ENCODE data around the gene MYO5C.

Gene MYO5C, protein sequence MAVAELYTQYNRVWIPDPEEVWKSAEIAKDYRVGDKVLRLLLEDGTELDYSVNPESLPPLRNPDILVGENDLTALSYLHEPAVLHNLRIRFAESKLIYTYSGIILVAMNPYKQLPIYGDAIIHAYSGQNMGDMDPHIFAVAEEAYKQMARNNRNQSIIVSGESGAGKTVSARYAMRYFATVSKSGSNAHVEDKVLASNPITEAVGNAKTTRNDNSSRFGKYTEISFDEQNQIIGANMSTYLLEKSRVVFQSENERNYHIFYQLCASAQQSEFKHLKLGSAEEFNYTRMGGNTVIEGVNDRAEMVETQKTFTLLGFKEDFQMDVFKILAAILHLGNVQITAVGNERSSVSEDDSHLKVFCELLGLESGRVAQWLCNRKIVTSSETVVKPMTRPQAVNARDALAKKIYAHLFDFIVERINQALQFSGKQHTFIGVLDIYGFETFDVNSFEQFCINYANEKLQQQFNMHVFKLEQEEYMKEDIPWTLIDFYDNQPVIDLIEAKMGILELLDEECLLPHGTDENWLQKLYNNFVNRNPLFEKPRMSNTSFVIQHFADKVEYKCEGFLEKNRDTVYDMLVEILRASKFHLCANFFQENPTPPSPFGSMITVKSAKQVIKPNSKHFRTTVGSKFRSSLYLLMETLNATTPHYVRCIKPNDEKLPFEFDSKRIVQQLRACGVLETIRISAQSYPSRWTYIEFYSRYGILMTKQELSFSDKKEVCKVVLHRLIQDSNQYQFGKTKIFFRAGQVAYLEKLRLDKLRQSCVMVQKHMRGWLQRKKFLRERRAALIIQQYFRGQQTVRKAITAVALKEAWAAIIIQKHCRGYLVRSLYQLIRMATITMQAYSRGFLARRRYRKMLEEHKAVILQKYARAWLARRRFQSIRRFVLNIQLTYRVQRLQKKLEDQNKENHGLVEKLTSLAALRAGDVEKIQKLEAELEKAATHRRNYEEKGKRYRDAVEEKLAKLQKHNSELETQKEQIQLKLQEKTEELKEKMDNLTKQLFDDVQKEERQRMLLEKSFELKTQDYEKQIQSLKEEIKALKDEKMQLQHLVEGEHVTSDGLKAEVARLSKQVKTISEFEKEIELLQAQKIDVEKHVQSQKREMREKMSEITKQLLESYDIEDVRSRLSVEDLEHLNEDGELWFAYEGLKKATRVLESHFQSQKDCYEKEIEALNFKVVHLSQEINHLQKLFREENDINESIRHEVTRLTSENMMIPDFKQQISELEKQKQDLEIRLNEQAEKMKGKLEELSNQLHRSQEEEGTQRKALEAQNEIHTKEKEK (N-terminal part only)

DNA sequence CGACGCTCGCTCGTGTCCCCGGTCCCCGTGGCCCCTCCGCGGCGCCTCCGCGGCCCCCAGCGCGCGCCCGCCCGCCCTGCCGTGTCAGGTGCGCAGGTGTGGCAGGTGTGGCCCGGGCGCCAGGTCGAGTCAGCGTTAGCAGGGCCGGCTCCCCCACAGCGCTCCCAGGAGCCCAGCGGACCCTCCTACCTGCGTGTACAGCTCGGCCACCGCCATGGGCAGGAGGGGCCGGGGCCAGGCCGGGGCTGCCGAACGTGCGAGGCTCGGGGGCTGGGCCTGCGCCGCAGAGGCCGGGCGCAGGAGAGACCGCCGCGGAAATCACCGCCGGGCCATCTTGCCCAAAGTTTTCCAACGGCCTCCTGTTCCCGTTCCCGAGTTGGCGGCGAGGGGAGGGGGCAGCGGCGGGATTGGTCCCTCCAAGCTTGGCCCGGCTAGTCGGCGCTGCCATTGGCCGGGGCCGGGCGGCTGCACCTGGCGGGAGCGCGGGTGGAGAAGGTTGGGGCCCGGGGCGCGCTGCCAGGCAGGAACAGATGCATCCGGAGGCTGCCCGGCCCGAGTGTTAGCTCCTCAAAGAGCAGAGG is at the start of gene MYO5C:
TSS of gene MYO5C (minus strand) at position 384 of the 581 bp plus-strand sequence. CDS start at position 216, 168 bp downstream.
- DNase-seq (ENCODE audit: low read depth): no peak

DNA sequence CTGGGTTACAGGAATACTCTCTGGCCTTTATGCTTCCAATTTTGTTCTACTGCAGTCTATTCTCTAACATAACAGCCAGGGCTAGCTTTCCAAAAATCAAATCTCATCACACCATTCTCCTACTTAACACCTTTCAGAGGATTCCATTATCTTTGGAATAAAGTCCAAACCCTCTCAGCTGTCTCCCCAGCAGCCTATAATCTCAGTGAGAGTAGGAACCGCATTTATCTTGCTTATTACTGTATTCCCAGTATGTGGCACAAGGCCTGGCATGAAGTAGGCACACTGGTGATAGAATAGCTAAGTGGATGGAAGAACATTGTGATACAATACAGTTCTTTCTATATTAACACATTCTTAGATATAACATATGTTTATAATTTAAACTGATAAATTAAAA is 49.0 kb upstream of the MYO5C start:
- no peak for DNase-seq (ENCODE audit: low read depth)

DNA sequence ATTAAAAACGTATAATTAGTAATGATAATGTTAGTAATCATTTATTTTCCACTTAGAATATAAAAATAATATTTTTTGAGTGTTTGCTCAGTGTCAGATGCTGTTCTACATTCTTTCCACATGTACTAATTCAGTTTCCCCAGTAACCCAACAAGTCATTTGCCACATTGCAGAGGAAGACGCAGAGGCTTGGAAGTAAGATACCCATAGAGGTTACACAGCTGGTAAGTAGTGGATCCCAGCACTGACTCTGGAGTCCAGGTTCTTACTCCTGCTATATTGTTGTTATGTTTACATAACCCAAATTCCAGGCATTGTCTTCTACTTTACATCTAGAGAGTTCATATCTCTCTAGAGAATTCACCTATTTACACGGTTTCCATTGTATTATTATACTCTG is 48.2 kb upstream of the MYO5C start:
- DNase-seq (ENCODE audit: low read depth): peak; percentile 28

DNA sequence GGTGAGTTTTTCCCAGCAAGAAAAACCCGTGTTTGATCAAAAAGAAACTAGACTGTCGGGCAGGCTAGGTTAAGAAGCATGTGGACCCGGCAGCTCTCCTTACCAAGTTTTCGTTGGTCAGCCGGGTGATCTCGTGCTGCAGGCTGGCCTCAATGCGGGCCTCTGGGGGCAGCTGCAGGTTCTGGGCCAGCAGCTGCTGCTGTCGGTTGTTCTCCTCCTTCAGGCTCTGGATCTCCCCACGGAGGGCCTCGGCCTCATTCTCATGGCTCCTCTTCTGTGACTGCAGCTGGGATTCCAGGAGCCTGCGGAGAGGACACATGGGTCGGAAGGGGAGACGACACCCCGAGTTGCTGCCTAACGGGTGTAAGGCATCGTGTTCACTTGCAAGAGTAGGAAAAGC is 44.5 kb upstream of the MYO5C start:
- no peak for DNase-seq (ENCODE audit: low read depth)

DNA sequence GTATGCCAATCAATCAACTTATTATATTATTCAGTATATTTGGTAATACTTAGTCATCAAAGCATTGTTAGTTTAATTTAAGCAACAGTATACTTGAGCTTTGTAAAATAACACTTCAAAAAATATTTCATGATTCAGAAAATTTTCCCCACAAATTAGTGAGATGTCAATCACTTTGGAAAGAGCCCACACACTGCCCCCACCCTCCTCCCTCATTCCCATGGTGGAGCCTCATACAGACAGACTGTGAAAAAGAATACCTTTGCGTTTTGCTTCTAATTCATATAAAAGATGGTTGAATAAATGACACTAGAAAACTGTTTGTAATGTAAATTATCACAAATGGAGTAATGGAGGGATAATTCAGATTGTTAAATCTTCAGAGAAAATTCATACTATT is 43.3 kb upstream of the MYO5C start:
- DNase-seq (ENCODE audit: low read depth): no peak

DNA sequence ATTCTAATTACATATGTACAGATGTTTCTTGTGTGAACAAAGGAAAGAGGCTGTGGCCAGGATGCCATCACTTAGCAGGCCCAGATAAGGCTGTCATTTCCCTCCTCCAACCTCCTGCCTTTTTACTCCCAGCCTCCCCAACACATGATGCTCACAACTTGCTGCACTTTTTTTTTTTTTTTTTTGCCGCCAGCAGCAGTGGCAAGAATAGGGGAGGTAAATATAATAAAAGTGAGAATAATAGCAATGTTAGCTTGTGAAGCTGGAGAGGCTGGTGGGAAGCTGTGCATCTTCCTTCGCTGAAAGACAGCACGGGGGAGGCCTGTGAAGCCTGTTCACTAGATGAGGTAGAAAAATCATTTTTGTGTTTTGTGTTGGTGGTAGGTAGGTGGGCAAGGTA is 42.5 kb upstream of the MYO5C start:
- no peak for DNase-seq (ENCODE audit: low read depth)

DNA sequence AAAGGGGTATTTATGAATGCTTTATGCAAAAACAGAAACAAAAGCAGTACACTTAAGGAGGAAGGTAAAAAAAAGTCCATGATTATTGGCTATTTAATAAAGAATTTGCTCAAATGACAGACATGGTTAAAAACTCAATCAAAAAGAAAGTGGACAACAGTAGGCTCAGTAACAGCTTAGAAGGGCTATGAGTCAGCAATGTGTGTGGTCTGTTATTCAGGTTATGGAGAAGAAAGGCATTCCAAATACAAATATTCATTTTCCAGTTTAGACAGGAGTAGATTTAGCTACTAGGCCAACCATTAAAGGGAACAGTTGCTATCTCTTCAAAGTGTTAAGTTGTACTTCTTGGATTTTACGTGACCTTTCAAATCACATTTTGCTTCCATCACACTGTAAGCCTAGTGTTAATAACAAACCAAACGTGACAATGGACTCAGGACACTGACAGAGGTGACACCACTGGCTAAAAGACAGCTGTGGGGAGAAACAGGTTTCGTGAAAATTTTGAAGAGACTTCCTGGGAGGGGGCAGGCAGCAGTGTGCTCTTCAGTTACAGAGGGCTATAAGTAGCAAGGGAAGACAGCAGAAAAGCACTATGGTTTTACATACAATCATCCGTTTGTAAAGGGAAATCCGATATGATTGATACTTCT is 41.7 kb upstream of the MYO5C start:
- peak; percentile 29 for DNase-seq (ENCODE audit: low read depth)

DNA sequence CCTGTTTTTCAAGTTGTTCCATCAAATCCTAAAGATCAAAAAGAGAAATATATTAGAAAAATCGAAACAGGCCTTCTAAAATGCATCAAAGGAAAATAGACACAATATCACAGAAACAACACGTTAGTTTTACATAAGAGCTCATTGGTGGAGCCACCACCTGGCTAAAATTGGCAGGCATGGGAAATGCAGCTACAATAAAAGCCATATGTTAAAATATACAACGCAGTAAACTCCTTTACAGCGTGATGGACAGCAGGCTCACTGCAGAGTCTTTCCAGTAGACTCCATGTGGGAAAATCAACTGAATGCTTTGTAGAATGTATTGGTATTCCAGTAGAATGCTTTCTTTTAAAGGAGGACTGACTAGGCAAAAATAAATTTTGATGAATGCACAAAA is 40.9 kb upstream of the MYO5C start:
- no peak for DNase-seq (ENCODE audit: low read depth)

DNA sequence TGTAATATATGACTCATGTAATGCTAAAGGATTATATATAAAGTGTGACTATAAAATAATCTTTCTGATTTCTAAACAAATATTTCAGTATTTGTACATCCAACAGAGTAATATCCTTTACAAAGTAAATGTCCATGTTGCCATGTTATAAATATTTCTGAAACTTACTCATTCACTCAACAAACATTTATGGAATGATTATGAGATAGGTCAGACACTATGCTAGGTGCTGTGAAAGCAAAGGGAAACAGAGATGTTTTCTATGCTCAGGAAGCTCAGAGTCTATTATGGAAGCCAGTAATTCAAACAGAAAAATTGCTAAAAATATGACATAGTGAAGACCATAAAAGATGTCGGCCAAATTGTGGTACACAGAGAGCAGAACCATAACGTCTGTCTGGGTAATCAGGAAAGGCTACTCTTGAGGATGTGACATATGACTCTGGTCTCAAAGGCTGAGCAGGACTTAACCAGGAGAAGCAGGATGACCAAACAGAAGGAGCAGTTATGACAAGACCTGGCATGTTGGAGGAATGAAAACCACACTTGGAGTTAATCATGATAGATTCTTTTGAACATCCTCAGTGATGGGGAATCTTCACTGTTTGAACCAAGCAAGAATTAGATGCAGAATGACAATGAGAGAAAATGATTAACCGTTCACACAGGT is 39.0 kb upstream of the MYO5C start:
- DNase-seq (ENCODE audit: low read depth): no peak

DNA sequence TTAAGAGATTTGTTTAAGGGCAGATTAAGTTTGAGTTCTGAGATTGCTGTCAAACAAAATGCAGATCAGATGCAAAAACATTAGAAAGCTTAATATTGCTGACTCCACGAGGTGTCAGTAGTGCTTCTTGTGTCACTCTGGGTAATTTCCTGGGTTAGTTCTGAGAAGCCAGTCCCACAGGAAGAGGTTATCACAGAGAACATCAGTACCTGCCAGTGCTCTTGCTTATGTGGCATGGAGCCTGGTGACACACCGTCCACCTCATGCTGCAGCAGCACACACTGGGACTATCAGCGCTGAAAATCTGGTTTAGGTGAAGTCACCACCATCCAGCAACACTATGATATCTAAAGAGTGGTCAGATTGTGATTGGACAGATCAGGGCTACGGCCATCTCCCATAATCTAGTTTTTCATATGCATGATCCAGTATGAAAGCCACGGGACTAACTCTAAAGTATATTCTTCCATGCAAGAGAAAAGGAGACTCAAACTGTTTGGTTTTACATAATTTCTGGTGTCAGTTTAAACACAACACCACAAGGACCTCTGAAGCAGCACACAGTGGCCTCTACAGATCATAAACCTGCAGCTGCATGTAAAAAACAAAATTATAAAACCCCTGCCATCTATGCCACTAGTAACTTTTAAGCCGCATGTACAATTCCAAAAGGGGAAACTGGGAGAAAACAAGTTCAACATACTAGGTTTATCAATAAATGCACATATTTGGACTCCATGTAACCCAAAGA is 36.1 kb upstream of the MYO5C start:
- peak; percentile 28 for DNase-seq (ENCODE audit: low read depth)

DNA sequence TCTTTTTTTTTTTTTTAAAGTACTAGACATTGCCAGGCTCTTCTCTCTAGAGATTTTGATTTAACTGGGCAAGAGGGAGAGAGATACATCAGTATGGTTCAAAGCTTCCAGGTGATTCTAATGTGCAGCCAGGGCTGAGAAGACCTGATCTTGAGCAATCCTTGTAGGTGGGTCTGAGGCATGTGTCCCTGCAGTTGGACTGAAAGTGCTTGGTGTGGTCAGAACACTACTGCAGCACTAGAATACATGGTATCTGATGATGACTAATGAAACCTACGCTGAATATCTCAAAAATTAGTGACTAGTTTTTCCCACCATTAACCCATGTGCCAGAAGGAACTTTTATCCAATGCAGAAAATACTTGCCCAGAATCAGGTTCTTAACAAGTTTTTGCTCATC is 34.4 kb upstream of the MYO5C start:
- DNase-seq (ENCODE audit: low read depth): no peak

DNA sequence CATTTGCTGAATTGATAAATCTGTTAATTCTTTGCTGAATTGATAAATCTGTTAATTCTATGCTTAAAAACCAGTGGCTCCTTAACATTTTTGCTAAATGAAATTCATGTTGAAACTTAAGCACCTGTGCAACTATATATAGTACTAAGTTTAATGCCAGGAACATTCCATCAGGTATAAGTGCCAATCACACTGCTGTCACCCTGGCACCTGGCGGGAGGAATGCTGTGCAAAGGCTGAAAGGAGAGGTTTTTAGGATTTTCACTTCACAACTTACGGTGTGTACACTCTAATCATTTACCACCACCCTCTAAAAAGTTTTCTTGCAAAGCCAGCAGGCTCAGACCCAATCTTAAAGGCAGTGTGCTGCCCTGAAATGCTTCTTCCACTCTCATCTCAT is 33.5 kb upstream of the MYO5C start:
- no peak for DNase-seq (ENCODE audit: low read depth)

DNA sequence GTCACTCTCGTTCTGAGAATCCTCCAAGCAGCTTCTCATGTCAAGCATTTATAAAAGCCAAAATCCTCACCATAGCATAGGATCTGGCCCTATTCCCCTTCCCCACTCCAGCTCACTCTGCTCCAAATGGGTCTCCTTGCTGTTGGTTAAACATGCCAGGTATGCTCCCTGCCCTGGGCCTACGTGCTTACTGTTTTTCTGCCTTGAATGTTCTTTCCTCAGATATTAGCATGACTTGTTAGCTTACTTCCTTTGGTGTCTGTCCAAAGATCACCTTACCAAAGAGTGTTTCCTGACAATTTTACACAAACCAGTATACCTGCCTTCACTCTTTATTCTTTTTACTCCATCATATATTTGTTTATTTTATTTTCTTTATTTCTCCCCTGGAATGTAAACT is 33.1 kb upstream of the MYO5C start:
- no peak for DNase-seq (ENCODE audit: low read depth)

DNA sequence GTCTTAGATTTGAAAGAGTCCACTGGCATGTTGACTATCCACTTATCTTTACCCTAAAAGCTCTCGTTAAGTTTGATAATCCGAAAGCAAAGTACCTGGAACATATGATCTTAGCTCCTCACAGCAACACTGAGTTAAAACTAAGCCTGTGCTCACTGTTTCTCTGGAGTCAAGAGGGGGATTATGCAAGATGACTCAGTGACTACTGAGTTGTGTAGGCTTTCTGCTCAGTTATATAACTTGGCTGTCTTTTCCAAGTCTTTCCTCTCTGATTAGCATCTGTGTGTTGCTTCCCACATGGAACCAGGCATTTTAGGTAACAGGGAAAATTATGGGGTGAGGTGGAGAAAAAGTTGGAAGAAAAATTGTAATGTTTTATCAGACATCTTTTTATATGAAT is 31.2 kb upstream of the MYO5C start:
- peak; percentile 63 for DNase-seq (ENCODE audit: low read depth)

DNA sequence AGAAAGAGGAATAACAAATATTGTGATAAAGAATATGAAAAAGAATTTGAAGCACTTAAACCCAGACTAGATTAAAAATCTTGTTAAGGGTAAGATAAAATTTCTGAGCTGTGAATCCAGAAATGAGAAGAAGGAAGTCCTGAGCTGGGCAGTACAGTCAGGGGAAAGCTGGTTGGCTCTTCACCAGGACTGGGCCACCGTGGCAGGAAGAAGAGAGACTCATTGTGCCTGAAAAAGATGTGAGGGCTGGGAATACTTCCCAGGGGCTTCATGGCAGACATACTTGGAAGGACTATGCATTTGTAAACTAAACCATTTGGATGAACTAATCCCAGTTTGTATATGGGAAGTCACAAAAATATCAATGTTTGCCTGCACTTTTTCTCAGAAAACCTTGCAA is 28.5 kb upstream of the MYO5C start:
- DNase-seq (ENCODE audit: low read depth): no peak

DNA sequence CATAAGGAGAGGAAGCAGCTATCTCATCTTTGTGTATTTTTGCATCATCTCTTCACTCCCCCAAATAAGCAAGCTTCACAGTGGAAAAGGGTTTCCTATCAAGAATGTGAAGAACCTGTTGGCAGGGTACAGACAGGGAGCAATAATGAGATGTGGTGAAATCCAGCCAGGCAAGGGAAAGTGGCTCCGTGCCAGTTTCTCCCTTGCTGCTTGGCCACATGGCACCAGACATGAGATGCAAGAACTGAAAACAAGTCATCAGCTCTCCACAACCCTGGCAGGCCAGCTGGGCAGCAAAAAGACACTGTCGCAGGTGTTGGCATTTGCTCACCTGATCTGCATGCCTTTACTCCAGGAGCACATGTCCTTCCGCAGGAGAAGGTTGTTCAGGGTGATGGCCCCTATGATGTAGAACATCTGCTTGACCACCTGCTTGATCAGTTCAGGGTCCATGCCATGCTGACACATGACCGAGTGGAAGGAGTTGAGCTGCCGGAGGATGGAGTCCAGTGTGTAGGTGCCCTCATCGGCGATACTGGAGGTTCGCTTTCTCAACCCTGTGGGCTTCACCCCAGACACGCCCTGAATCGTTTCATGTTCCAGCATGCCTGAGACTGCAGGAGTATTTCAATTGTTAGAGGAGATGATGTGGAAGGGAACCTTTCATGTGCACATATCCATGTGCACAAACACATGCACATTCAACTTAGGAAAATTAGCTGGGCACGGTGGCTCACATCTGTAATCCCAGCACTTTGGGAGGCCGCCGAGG is 23.3 kb upstream of the MYO5C start:
- no peak for DNase-seq (ENCODE audit: low read depth)

DNA sequence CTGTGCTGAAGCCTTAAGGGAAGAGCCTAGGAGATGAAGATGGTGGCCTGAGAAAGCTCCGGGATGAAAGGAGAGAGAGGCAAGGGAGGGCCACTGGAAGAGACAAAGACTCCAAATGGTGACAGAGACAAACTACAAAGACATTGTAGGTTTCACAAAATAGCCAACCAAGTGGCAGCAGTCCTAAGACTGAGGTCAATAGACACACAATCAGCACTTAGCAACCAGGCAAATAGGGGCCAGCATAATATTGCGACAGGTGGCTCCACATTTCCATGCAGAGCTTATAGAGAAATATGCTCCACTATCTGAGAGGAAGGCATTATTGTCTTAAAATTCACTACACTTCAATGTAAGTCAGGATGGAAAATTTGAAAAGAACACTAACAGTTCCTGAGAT is 22.1 kb upstream of the MYO5C start:
- no peak for DNase-seq (ENCODE audit: low read depth)

DNA sequence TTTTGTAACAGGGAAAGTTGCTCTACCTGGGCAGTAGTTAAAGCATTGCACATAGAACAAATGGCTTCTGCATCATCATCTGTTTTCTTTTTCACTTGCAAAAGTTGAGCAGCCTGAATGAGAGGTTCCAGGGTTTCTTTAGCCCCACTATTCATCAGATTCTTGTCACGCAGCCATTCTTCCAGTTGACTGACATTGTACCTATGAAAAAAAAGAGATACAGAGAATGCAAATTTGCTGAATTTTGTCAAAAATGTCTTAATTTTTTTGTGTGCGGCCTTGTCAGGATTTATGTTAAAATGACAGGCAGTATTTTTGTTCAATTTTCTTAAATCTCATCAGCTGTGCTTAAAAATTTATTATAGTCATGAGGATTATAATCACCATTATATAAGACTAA is 21.4 kb upstream of the MYO5C start:
- DNase-seq (ENCODE audit: low read depth): no peak

DNA sequence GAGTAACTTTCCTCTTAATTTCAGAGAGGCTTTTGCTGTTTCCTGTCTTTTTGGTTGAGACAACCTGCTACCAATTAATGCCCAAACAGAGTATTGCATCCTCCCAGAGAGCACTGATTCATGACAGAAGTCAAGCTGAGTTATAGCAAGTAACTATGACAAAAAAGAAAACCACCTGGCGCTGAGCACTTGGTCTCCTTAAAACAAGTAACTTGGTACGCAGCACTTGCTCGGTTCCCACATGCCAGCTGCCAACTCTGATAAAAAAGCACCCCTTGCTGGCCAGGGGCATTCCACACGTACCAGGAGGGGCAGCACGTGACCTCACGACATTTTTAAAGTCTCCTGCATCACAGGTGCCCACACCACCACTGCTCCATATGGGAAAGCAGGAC is 13.5 kb upstream of the MYO5C start:
- DNase-seq (ENCODE audit: low read depth): no peak

Measured in stromal cell of bone marrow (primary cell).